ENCODE measurements around the gene THAP8. TPM values are rescaled to one million over a fixed set of nuclear protein-coding genes. Genes with fewer than 3 reads are reported as not detected.

Gene THAP8
- polyA plus RNA-seq, 1 donor (not counting 4 experiments of a cell fraction or from before 2014, with no cell fraction given): 1.8 TPM

DNA sequence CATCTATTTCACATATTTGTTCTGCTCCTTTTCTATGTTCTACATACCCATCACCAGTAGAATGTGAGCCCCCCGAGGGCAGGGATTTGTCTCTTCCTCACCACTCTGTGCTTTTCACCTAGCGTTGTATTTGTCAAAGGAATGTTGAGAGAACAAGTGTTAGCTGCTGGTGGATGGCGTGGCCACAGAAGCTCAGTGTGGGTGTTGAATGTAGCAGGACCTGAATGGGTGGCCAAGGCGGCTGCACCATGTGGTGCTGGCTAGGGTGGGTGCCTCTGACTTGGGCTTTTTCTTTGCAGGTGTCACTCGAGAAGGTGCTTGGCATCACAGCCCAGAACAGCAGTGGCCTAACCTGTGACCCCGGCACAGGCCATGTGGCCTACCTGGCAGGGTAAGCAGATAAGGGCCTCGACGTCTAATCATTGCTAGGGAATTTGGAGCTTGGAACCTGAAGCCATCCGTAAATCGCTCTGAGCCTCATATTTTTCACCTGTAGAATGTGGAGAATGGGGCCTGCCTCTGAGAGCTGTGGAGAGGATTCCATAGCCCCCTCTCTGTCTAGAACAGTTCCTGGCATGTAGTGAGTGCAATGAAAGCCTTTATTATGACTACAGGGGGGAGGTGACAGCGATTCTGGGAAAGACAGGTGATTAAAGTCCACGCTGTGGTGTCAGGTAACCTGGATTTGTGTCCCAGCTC, 4.5 kb upstream of the THAP8 start:
- FAIRE-seq (no peak), DNase-seq (ENCODE audit: low read depth, low spot score) (no peak)
- H4K20me1 ChIP-seq (ENCODE audit: control insufficient read depth, extremely low read depth, insufficient read depth, low read length): peaks cover 6% of the 10 kb centered on the region
- H3K79me2 ChIP-seq (ENCODE audit: control insufficient read depth, insufficient read depth, low read length): peaks cover 11% of the 10 kb centered on the region
- no peaks in the 10 kb centered on the region for H3K9me3 ChIP-seq (ENCODE audit: control insufficient read depth, low read depth, low read length)
- peaks cover 11% of the 10 kb centered on the region for H3K4me1 ChIP-seq (ENCODE audit: control insufficient read depth, extremely low read depth, insufficient read depth, low read length)
- H3K9me1 ChIP-seq (ENCODE audit: control insufficient read depth, extremely low read depth, insufficient read depth, low read length): no peaks in the 10 kb centered on the region
- dilution Hi-C loops (cut with MboI; ENCODE audit: extremely low pct_ligation_motif_present, low sequenced_read_pairs): no loop called here
- no peak overlapping the region for H3K4me3 ChIP-seq (ENCODE audit: control insufficient read depth in 2 of 3, extremely low read depth in 1 of 3, insufficient read depth in 2 of 3, low read depth in 1 of 3, low read length in 3 of 3)
- H2AFZ ChIP-seq (ENCODE audit: control insufficient read depth, low read length): no peak overlapping the region
- no peaks in the 10 kb centered on the region for H3K27me3 ChIP-seq (ENCODE audit: control insufficient read depth, extremely low read depth, insufficient read depth, low read length)
- TF ChIP-seq EZH2 (IDR thresholded peaks at IDR 0.05; ENCODE audit: low read length): no peak
- TF ChIP-seq, protein P1, sequence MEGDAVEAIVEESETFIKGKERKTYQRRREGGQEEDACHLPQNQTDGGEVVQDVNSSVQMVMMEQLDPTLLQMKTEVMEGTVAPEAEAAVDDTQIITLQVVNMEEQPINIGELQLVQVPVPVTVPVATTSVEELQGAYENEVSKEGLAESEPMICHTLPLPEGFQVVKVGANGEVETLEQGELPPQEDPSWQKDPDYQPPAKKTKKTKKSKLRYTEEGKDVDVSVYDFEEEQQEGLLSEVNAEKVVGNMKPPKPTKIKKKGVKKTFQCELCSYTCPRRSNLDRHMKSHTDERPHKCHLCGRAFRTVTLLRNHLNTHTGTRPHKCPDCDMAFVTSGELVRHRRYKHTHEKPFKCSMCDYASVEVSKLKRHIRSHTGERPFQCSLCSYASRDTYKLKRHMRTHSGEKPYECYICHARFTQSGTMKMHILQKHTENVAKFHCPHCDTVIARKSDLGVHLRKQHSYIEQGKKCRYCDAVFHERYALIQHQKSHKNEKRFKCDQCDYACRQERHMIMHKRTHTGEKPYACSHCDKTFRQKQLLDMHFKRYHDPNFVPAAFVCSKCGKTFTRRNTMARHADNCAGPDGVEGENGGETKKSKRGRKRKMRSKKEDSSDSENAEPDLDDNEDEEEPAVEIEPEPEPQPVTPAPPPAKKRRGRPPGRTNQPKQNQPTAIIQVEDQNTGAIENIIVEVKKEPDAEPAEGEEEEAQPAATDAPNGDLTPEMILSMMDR (optimal IDR thresholded peaks at IDR 0.05 in 1 of 3, IDR thresholded peaks at IDR 0.05 in 1 of 3, conservative IDR thresholded peaks at IDR 0.05 in 1 of 3; ENCODE audit: extremely low read depth in 1 of 3, insufficient read depth in 2 of 3, low read length in 3 of 3): no peak
- H3K27ac ChIP-seq (ENCODE audit: control insufficient read depth, insufficient read depth, low read length): no peak overlapping the region
- H3K36me3 ChIP-seq (ENCODE audit: control insufficient read depth in 2 of 2, extremely low read depth in 1 of 2, insufficient read depth in 2 of 2, low read length in 2 of 2): peaks cover 2 to 14% of the 10 kb centered on the region in 2 experiments
- no peak overlapping the region for H3K9ac ChIP-seq (ENCODE audit: control insufficient read depth, extremely low read depth, insufficient read depth, low read length)
- no peak overlapping the region for H3K4me2 ChIP-seq (ENCODE audit: control insufficient read depth, extremely low read depth, insufficient read depth, low read depth, low read length)

DNA sequence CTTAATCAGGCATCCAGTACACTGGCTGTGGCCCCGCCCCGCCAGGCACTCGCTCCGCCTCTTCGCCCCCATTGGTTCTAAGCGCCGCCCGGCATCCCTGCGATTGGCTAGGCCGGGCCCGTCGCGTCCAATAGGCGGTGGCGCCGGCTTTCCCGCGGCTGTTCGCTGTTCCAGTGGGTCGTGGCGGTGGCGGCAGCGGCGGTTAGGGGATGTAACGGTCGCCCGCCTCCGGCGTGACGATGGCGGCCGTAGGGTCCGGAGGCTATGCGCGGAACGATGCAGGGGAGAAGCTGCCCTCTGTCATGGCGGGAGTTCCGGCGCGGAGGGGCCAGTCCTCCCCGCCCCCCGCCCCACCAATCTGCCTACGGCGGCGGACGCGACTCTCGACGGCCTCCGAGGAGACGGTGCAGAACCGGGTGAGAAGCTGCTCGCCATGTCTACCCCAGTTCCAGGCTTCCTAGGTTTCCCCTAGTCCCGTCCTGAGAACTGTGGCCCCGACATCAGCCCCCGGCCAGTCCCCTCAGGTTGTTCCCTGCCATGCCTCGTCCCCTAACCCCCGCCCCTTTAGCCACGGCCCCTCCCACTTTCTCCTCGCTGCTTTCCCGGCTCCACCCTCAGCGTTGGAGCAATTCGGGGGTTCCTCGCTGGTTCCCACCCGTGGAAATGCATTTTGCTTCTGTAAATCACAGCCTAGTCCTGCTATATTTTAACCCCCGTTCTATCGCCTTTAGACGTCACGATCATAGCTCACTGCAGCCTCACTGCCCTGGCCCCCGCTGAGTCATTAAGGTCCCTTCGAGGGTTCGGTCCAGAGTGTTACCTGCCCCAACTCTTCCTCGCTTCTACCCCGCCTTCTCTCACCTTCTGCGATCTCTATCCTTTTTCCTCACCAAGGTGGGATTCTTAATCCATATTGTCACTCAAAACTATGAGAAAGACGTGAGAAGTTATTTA, 925 bp upstream of the THAP8 start, which contains the start of gene WDR62:
Gene WDR62, plus strand, starts transcription at position 165 of the 954 bp plus-strand sequence. Its CDS starts 75 bp downstream, at position 240.
- peak within 1 kb of the TSS; percentile 97 for H2AFZ ChIP-seq (ENCODE audit: control insufficient read depth, low read length)
- no peak for FAIRE-seq
- H3K27me3 ChIP-seq (ENCODE audit: control insufficient read depth, extremely low read depth, insufficient read depth, low read length): no peaks in the 10 kb centered on the region
- dilution Hi-C loops (cut with MboI; ENCODE audit: extremely low pct_ligation_motif_present, low sequenced_read_pairs): no loop called here
- peak within 1 kb of the TSS; percentile 99 for H3K4me2 ChIP-seq (ENCODE audit: control insufficient read depth, extremely low read depth, insufficient read depth, low read depth, low read length)
- H3K4me1 ChIP-seq (ENCODE audit: control insufficient read depth, extremely low read depth, insufficient read depth, low read length): peaks cover 15% of the 10 kb centered on the region
- no peak for TF ChIP-seq EZH2 (IDR thresholded peaks at IDR 0.05; ENCODE audit: low read length)
- TF ChIP-seq, protein P1 (optimal IDR thresholded peaks at IDR 0.05 in 1 of 3, IDR thresholded peaks at IDR 0.05 in 1 of 3, conservative IDR thresholded peaks at IDR 0.05 in 1 of 3; ENCODE audit: extremely low read depth in 1 of 3, insufficient read depth in 2 of 3, low read length in 3 of 3): no peak
- H3K9me1 ChIP-seq (ENCODE audit: control insufficient read depth, extremely low read depth, insufficient read depth, low read length): no peaks in the 10 kb centered on the region
- no peaks in the 10 kb centered on the region for H3K9me3 ChIP-seq (ENCODE audit: control insufficient read depth, low read depth, low read length)
- H3K4me3 ChIP-seq (ENCODE audit: control insufficient read depth in 2 of 3, extremely low read depth in 1 of 3, insufficient read depth in 2 of 3, low read depth in 1 of 3, low read length in 3 of 3): peak within 1 kb of the TSS; percentile 72 to 87 (median 87)
- H3K27ac ChIP-seq (ENCODE audit: control insufficient read depth, insufficient read depth, low read length): peak within 1 kb of the TSS; percentile 77
- no peak for DNase-seq (ENCODE audit: low read depth, low spot score)
- peaks cover 6% of the 10 kb centered on the region for H4K20me1 ChIP-seq (ENCODE audit: control insufficient read depth, extremely low read depth, insufficient read depth, low read length)
- H3K36me3 ChIP-seq (ENCODE audit: control insufficient read depth in 2 of 2, extremely low read depth in 1 of 2, insufficient read depth in 2 of 2, low read length in 2 of 2): peaks cover 2 to 10% of the 10 kb centered on the region in 2 experiments
- peaks cover 11% of the 10 kb centered on the region for H3K79me2 ChIP-seq (ENCODE audit: control insufficient read depth, insufficient read depth, low read length)
- peak within 1 kb of the TSS; percentile 77 for H3K9ac ChIP-seq (ENCODE audit: control insufficient read depth, extremely low read depth, insufficient read depth, low read length)

Data from keratinocyte (primary cell).